GM18505 (cell line): ENCODE measurements around the gene ST6GALNAC6.

Experiments used
- ATAC-seq: cut with Tn5 transposase; IDR thresholded peaks from one replicate; pipeline ENCODE4 v1.9.1; 2021; ENCODE audit not compliant: unreplicated experiment
- POLR2A ChIP-seq: IDR thresholded peaks from 4 replicates; pipeline ENCODE4 v1.6.1; 2011; ENCODE audit warnings: borderline replicate concordance; ENCODE audit not compliant: insufficient read depth, insufficient read length; ENCODE audit errors: extremely low read depth

Gene ST6GALNAC6

DNA sequence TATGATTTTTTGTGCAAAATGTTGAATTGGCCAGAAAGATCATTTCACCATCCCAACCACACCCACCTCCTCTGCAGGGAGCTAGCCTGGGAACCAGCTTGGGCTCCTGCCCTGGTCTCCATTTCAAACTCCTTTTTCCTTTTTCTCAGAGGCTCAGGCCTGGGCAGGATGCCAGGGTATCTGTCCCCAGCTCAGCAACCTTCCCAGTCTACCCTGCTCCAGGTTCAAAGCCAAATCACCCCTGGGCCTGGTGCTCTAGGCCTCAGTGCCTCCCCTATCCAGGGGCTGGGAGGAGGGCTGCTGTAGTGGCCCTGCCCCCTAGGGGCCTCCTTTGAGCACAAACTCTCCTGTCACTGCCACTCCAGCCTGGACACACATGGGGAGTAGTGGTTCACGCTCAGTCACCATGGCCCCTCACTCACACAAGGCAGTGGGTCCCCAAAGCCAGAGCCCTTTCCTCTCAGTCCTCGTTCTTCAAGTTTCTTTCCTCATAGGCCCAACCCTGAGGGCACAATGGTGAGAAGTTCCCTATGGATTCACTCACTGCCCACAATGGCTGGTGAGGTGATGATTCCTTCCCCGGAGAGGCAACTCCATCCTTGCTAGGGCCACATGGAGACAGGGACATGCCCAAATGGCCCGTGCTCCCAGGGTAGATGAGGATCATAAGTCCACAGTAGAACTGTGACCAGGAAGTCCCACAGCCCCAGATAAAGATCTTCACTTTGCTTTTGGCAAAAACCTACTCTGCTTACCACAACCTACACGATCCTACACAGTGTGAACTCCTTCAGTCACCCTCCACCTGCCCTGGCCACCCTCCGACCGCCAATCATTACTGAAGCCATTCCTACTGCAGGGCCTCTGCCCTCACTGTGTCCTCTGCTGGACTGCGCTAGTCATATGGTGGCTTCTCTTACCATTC lies 19.0 kb upstream of the ST6GALNAC6 start:
- no peak for TF ChIP-seq POLR2A
- ATAC-seq = no peak

DNA sequence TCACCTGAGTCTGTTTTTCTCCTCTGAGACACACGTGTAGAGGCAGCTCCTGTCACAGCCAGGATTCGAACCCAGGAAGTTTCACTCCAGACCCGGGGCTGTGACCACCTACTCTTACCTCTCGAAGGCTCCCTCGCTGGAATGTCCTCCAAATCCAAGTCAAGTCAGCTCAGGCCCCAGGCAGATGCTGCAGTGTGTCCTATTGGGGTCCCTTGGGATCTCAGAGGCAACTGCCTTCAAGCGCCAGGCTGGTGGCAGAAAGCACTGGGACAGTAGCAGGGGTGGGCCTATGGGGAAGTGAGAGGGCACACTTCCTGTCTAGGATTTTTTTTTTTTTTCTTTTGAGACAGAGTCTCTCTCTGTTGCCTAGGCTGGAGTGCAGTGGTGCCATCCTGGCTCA lies 18.2 kb upstream of the ST6GALNAC6 start:
- ATAC-seq = no peak
- no peak for TF ChIP-seq POLR2A

DNA sequence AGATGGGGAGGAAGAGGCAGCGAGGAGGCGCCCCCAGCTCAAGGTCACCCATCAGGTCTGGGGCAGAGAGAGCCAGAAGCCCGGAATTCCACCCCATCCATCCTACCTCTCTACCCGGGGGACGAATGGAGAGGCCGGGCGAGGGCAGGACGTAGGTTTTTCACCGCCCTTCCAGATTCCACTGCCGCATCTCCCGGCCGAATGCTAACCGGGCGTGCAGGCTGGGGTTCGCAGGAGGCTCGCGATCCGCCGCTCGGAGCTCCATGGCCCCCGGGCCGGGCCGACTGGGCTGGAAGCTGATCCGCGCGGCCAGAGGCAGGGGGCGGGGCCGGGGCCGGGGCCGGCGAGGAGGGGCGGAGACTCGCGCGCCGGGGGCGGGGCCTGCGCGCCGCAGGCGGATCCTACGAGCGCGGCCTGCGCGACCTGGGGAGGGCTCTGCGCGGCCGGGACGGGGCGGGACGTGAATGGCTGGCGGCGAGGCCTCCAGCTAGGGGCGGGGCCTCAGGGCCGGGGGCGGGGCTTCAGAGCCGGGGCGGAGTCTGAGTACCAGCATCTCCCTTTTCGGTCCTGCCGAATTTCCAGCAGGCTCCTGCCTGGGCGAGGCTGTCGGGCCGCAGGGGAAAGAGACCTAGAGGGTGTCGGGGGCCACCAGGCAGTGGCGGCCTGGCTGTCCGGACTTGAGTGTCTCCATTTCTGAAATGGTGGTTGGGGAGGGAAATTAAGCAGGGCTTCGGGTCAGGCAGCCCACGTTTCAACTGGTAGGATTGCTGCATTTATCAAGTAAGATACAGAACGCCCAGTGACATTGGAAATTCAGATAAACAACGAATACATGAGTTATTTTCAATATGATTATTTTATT lies 17.5 kb upstream of the ST6GALNAC6 start, which contains the start of gene ST6GALNAC4:
ST6GALNAC4 (minus strand) TSS at position 322 of the 862 bp plus-strand sequence. CDS start 622 bp downstream, outside the sequence.
- peak; percentile 68 for ATAC-seq
- TF ChIP-seq POLR2A = peak; percentile 76

DNA sequence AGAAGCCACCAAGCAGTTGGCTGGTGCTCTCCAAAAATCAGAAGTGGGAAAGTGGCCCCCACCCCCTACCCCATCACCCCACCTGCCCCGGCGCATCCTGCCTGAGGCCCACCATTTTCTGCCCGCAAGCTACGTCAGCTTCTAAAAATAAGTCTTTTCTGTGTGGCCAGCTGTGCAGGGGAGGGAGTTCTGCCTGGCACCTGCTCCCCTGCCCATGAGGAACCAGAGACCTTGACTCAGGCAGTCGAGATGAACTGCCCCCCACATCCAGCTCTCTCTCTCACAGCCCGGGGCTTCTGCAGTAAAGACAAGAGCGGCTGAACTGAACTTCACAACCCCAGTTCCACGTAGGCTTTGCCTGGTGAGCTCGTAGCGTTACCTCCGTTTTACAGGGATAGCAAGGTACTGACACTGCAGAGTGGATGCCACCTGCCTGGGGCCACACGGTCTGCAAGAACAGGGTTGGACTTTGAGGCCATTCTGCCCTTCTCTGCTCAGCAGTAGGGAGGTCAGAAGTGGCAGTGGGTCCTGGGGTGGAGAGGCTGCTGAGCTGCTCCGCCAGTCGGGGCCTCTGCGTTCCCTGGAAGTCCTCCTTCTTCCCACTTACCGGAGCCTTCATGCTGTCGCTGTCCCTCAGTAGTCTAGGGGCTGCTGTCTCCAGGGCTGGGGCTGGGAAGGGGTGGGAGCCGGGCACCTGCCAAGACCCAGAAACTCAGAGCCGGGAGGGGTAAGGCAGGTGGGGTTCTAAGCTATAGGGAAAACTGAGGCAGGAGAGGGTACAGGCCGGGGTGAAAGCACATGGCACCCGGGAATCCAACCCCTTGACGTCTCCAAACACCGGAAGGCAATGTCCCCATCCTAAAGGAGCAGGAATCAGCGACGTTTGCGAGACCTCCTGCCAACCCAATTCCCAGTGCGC lies 16.7 kb upstream of the ST6GALNAC6 start:
- TF ChIP-seq POLR2A = peak; percentile 60
- peak; percentile 24 for ATAC-seq

DNA sequence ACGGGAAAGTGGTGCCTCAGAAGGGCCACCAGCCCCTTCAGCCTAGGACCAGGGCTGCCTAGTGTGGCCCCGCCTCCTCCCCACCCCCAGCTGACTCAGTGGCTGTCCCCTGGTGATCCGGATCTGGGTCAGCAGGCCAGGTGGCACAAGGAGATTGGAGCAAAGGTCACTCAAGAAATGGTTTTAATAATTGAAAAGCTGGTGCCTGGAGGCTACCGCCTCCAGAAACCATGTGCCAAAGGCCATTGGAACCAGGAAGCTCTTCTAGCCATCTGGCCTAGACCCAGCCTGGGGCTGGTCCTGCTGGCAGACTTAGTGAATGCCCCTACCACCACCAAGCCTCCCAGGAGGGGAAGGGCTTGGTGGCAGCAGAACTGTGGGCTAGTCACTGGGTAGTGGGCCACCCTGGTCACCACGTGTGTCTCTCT lies 15.9 kb upstream of the ST6GALNAC6 start:
- TF ChIP-seq POLR2A = no peak

DNA sequence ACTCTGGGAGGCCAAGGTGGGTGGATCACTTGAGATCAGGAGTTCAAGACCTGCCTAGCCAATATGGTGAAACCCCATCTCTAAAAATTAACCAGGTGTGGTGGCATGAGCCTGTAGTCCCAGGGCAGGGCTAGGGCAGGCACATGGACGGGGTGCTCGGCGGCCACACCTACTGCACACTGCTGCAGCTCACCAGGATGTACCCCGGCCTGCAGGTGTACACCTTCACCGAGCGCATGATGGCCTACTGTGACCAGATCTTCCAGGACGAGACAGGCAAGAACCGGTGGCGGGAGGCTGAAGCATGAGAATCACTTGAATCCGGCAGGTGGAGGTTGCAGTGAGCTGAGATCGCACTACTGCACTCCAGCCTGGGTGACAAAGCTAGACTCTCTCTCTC lies 14.3 kb upstream of the ST6GALNAC6 start:
- no peak for TF ChIP-seq POLR2A
- ATAC-seq = no peak

More for the DNA sequence above, 15.9 kb upstream of the ST6GALNAC6 start:
- no peak for ATAC-seq

DNA sequence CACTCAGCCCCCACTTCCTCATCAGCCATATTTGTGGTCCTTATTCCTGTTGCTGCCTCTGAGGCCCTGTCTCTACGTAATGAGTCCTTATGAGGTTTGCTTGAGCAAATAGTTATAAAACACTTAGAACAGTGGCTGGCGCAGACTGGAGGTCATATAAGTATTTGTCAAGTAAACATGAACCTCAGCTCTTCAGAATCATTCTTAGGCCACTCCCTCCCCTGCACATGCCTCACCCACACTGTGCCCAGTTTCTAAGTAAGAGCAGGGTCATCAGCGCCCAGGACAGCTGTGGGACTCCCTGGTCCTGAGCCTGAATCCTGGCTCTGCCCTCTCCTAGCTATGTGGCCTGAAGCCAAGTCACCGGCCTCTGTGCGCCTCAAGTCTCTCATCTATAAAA lies 13.5 kb upstream of the ST6GALNAC6 start:
- no peak for TF ChIP-seq POLR2A
- no peak for ATAC-seq

DNA sequence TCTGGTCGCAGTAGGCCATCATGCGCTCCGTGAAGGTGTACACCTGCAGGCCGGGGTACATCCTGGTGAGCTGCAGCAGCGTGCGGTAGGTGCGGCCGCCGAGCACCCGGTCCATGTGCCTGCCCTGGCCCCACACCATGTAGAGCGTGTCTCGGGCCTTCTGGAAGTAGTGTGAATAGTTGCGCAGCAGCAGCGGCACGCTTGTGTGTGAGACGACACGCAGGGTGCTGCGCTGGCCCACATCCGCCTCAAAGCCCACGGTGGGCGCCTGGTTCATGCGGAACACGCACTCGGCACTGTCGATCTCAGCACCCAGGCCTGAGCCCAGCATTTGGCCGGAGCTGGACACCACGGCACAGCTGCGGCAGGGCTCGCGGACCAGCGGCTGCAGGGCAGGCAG lies 12.9 kb upstream of the ST6GALNAC6 start:
- no peak for TF ChIP-seq POLR2A
- no peak for ATAC-seq

DNA sequence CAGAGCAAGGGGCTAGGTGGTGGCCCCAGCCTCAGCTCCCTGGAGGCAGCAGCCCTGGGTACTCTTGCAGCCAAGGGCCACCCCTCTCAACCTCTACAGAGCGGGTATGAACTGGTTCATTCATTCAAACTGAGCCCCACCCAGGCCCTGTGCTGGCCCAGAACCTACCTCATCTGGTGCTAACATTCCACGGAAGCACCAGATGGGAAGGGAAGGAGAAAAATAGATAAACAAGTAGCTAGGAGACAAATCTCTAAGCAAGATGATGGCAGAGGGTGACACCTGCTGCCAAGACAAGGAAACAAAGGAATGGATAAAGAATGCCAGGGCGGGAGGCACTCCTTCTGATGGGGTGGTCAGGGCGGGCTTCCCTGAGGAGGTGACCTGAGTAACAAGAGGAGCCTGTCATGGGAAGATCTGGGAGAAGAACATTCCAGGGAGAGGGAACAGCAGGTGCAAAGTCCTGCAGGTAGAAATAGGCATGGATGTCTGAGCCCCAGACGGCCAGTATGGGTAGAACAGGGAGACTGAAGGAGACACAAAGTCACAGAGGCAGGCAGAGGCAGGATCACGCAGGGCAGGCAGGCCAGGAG lies 11.3 kb upstream of the ST6GALNAC6 start:
- TF ChIP-seq POLR2A = no peak
- ATAC-seq = no peak

DNA sequence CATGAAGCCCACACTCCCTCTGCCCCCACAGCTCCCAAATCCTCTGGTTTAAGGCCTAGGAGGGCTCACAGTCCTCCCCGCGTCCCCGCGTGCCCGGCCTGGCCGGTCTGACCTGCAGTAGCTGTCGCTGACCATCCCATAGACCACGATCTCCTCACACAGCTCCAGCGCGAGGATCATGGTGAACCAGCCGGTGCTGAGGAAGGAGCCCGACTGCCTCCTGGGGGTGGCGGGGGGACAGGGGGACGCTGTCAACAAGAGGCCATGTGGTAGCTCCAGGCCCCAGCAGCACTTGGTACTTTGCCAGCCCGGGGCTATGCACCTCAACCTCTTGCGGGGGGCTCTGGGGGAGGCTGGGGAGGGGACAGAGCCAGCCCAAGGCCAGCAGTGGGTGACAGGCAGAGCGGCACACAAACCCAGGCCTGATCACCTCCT lies 10.5 kb upstream of the ST6GALNAC6 start:
- no peak for ATAC-seq
- no peak for TF ChIP-seq POLR2A

DNA sequence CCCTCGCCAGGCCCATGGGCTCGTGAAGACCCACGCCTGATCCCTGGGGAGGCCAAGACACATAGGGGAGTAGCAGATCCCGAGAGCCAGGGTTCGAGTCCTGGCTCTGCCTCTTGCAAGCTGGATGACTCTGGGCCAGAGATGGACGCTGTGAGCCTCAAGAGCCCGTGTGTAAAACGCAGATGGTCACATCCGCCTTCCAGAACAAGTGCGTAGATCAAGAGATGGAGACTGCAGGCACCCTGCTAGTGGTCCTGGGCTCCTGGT lies 9.2 kb upstream of the ST6GALNAC6 start:
- no peak for TF ChIP-seq POLR2A
- no peak for ATAC-seq

DNA sequence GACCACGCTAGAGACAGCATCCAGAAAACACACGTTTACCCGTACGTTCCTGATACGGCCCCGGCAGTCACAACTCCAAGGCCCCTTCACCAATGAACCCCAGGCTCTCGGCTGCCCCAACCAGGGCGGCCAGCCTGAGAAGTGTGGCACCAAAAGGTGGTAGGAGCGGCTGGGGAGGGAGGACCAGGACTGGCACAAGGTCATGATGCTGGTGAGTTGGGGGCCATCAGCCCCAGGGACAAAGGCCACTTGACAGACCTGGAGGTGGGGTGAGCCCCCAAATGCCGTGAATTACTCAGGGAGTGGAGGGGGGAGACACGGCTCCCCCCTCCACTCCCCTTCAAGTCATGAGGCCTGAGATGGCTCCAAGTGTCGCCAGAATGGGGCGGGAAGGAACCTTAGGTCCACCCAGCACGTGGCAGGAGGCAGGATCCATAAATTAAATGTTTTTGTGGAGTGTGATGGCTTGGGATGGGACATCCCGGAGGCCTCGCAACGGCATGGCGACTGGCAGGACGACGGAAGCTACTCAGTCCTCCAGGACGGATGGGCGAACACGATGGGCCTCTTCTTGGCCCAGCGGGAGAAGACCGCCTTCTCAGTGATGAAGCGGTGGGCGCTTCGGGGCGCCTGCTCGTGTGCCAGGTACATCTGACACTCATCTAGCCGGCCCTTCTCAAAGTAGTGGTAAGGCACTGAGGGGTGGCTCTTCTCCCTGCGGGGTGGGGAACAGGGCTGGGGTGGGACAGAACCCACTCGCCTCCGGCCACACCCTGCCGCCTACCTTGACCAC lies 8.7 kb upstream of the ST6GALNAC6 start:
- no peak for ATAC-seq
- TF ChIP-seq POLR2A = no peak
